ENCODE measurements around the gene PGM2.

PGM2 gene

DNA sequence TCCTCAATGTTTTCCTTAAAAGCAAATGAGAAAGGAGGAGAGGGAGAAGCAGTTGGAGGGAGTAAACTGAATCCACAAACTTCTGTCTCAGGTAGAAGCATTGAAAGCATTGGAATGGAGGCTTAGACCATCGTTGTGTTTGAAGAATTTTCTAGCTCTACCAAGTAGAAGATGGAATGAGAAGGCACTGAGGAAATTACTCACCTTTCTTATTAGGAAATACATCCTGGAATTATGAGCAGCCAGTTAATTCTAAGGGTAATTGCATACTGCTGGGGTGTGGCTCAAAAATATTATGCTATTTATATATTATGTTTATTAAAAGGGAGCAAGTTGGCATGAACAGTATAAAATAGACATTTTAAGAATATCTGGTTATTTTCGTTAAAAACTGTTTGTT is 12.9 kb downstream of the PGM2 start:
- peak; percentile 70 for ATAC-seq (ENCODE audit: low read depth)
- H3K27ac ChIP-seq (ENCODE audit: poor library complexity, severe bottlenecking), result peak overlapping the region; percentile 72
- TF ChIP-seq, protein P1, sequence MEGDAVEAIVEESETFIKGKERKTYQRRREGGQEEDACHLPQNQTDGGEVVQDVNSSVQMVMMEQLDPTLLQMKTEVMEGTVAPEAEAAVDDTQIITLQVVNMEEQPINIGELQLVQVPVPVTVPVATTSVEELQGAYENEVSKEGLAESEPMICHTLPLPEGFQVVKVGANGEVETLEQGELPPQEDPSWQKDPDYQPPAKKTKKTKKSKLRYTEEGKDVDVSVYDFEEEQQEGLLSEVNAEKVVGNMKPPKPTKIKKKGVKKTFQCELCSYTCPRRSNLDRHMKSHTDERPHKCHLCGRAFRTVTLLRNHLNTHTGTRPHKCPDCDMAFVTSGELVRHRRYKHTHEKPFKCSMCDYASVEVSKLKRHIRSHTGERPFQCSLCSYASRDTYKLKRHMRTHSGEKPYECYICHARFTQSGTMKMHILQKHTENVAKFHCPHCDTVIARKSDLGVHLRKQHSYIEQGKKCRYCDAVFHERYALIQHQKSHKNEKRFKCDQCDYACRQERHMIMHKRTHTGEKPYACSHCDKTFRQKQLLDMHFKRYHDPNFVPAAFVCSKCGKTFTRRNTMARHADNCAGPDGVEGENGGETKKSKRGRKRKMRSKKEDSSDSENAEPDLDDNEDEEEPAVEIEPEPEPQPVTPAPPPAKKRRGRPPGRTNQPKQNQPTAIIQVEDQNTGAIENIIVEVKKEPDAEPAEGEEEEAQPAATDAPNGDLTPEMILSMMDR (IDR thresholded peaks at IDR 0.05; ENCODE audit: poor library complexity, severe bottlenecking), result no peak
- no peak overlapping the region for H3K4me3 ChIP-seq (ENCODE audit: severe bottlenecking)
- no peaks in the 10 kb centered on the region for H3K9me3 ChIP-seq (ENCODE audit: severe bottlenecking)
- H3K27me3 ChIP-seq (ENCODE audit: insufficient read depth, poor library complexity, severe bottlenecking), result no peaks in the 10 kb centered on the region
- no peak for DNase-seq (ENCODE audit: low spot score)
- peaks cover 88% of the 10 kb centered on the region for H3K36me3 ChIP-seq (ENCODE audit: low read depth)
- peaks cover 23% of the 10 kb centered on the region for H3K4me1 ChIP-seq (ENCODE audit: insufficient read depth, poor library complexity, severe bottlenecking)

DNA sequence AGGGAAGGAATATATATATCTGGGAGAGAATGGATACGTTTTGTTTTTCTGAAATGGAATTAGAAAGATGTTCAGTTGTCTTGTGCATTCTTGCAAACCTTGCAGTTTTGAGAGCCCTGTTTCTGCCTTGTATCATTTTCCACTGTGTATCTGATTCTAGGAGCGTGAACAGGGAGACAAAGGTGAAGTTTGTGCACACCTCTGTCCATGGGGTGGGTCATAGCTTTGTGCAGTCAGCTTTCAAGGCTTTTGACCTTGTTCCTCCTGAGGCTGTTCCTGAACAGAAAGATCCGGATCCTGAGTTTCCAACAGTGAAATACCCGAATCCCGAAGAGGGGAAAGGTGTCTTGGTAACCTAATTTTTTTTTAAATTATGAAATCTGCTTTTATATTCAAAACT is 17.7 kb downstream of the PGM2 start:
- H3K36me3 ChIP-seq (ENCODE audit: low read depth), result peaks cover 92% of the 10 kb centered on the region
- ATAC-seq (ENCODE audit: low read depth), result no peak

DNA sequence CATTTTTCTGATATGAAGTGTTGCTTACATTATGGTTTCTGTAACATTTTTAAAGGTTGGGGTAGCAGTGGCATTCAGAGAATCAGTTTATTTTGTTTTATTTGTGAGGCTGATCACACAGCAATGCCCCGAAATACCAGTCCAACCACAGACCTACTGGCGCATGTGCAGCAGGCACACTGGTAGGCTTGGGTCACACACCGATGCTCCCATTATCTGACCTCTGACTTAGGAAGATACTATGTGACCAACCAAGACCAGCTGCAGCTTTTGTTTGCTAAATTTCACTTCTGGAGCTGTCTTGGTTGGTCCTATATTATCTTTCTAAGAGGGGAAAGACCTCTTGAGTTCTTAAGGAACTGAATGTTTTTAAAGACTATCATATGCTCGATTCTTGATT is 18.7 kb downstream of the PGM2 start:
- no peaks in the 10 kb centered on the region for H3K27me3 ChIP-seq (ENCODE audit: insufficient read depth, poor library complexity, severe bottlenecking)
- no peaks in the 10 kb centered on the region for H3K9me3 ChIP-seq (ENCODE audit: severe bottlenecking)
- TF ChIP-seq, protein P1 (IDR thresholded peaks at IDR 0.05; ENCODE audit: poor library complexity, severe bottlenecking), result no peak
- DNase-seq (ENCODE audit: low spot score) (no peak), ATAC-seq (ENCODE audit: low read depth) (no peak)
- H3K27ac ChIP-seq (ENCODE audit: poor library complexity, severe bottlenecking), result no peak overlapping the region
- H3K4me3 ChIP-seq (ENCODE audit: severe bottlenecking), result no peak overlapping the region
- H3K4me1 ChIP-seq (ENCODE audit: insufficient read depth, poor library complexity, severe bottlenecking), result no peaks in the 10 kb centered on the region
- H3K36me3 ChIP-seq (ENCODE audit: low read depth), result peaks cover 92% of the 10 kb centered on the region

More for the DNA sequence above, 17.7 kb downstream of the PGM2 start:
- Histone ChIP-seq H3K4me1 (ENCODE audit: insufficient read depth, poor library complexity, severe bottlenecking) (peaks cover 2% of the 10 kb centered on the region), H3K27ac (ENCODE audit: poor library complexity, severe bottlenecking) (no peak overlapping the region), H3K9me3 (ENCODE audit: severe bottlenecking) (no peaks in the 10 kb centered on the region), H3K27me3 (ENCODE audit: insufficient read depth, poor library complexity, severe bottlenecking) (no peaks in the 10 kb centered on the region), H3K4me3 (ENCODE audit: severe bottlenecking) (no peak overlapping the region)
- no peak for DNase-seq (ENCODE audit: low spot score)
- TF ChIP-seq, protein P1 (IDR thresholded peaks at IDR 0.05; ENCODE audit: poor library complexity, severe bottlenecking), result no peak

DNA sequence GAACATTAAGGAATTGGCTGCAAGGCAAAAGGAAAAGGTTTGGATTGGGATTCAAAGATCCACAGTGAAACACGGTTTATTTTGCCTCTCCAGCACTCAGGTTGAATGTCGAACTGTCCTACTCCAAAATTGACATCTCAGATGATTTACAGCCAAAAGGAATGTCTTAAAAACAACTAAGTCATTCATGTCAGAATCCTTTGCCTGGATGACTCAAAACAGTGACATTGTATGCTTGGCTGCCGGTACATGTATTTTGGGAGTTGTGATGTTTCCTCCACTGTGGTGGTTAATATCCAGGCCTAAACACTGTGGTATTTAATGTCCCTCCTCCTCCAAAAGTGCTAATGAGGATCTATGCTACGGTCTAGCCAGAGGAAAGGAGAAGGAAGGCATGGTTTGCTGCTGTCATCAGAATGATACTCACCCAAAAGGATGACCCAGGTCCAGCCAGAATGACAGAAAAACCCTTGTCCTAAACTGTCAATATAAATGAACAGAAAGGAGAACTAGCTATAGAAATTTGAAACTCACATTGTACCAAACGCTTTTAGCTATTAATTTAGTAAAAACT is 20.9 kb downstream of the PGM2 start:
- DNase-seq (ENCODE audit: low spot score) (no peak), ATAC-seq (ENCODE audit: low read depth) (no peak)
- Histone ChIP-seq H3K4me3 (ENCODE audit: severe bottlenecking) (no peak overlapping the region), H3K27me3 (ENCODE audit: insufficient read depth, poor library complexity, severe bottlenecking) (no peaks in the 10 kb centered on the region), H3K36me3 (ENCODE audit: low read depth) (peaks cover 89% of the 10 kb centered on the region), H3K9me3 (ENCODE audit: severe bottlenecking) (no peaks in the 10 kb centered on the region), H3K4me1 (ENCODE audit: insufficient read depth, poor library complexity, severe bottlenecking) (no peaks in the 10 kb centered on the region), H3K27ac (ENCODE audit: poor library complexity, severe bottlenecking) (no peak overlapping the region)
- TF ChIP-seq, protein P1 (IDR thresholded peaks at IDR 0.05; ENCODE audit: poor library complexity, severe bottlenecking), result no peak

DNA sequence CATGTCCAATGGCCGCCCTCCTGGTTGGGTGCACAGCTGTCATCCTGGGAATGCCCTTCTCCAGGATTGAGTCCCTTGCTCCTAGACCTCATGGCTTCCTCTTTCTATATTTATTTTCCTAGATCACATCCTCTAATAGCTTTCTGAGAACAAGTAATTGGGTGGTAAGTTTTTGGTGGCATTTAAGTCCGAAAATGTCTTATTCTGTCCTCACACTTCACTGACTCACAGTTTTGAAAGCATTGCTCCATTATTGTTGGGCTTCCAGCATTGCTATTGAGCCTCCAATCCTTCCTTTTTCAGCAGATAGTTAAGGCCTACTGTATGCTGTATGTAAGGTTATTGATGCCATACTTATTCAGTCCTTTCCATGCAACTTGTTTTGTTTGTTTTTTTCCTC is 25.9 kb downstream of the PGM2 start:
- DNase-seq (ENCODE audit: low spot score), result no peak

More for the DNA sequence above, 25.9 kb downstream of the PGM2 start:
- H3K27ac ChIP-seq (ENCODE audit: poor library complexity, severe bottlenecking), result no peak overlapping the region
- H3K9me3 ChIP-seq (ENCODE audit: severe bottlenecking), result no peaks in the 10 kb centered on the region
- H3K4me1 ChIP-seq (ENCODE audit: insufficient read depth, poor library complexity, severe bottlenecking), result no peaks in the 10 kb centered on the region
- no peaks in the 10 kb centered on the region for H3K27me3 ChIP-seq (ENCODE audit: insufficient read depth, poor library complexity, severe bottlenecking)
- no peak for ATAC-seq (ENCODE audit: low read depth)
- TF ChIP-seq, protein P1 (IDR thresholded peaks at IDR 0.05; ENCODE audit: poor library complexity, severe bottlenecking), result no peak
- H3K4me3 ChIP-seq (ENCODE audit: severe bottlenecking), result no peak overlapping the region
- H3K36me3 ChIP-seq (ENCODE audit: low read depth), result peaks cover 80% of the 10 kb centered on the region
